PFSK-1 (cell line): ENCODE data around the gene CACNB1.

Source experiments
- FOXP2 ChIP-seq: optimal IDR thresholded peaks from 2 replicates; pipeline ENCODE3; 2011; ENCODE audit warnings: borderline replicate concordance, control low read depth, inconsistent platforms; ENCODE audit not compliant: insufficient read depth; ENCODE audit errors: extremely low read length, extremely low read depth
- POLR2AphosphoS5 ChIP-seq: IDR thresholded peaks from 2 replicates; pipeline ENCODE4 v1.6.1; 2012; ENCODE audit warnings: low read depth, mild to moderate bottlenecking, control low read depth, low read length, moderate library complexity
- SIN3A ChIP-seq: IDR thresholded peaks from 2 replicates; pipeline ENCODE4 v1.6.1; 2012; ENCODE audit warnings: mild to moderate bottlenecking, low read length, moderate library complexity, borderline replicate concordance; ENCODE audit not compliant: insufficient read depth
- TAF1 ChIP-seq: IDR thresholded peaks from 2 replicates; pipeline ENCODE4 v1.6.1; 2012; ENCODE audit warnings: low read length, control low read depth, borderline replicate concordance; ENCODE audit not compliant: insufficient read depth
- TF ChIP-seq, protein P1 (sequence below), 2 experiments: IDR thresholded peaks; 2 replicates each; pipeline versions ENCODE4 v1.6.1 to v1.8.0; 2011 to 2012; ENCODE audit warnings: low read depth in 2 of 2, low read length in 2 of 2, control low read depth in 1 of 2, inconsistent platforms in 1 of 2, mild to moderate bottlenecking in 1 of 2, moderate library complexity in 1 of 2; ENCODE audit not compliant: insufficient read depth in 1 of 2

DNA sequence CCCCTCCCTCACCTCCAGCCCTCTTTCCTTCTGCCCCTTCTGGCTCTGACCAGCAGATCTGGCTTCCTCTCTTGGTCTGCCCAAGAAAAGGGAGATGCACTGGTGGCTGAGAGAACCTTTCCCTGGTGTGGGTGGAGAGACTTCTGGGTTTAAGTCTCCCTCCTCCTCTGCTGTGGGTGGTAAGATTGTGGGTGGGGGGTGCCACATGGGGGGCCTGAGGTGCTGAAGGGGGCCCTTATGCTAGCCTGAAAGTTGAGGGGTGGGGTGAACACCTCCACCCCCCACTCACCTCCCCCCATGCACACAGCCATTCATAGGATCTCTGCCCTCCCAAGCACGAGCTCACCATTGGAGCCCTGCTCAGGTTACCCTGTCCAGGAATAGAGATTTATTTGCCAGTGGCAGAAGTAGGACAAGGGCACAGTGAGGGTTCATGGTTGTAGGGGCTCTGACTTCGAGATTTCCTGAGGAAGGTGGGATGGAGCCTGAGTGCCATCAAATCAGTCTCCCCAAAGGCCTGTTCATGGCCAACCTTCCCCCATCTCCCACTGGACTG lies 30.0 kb upstream of the CACNB1 start:
- no peak for TF ChIP-seq FOXP2
- TF ChIP-seq, protein P1, sequence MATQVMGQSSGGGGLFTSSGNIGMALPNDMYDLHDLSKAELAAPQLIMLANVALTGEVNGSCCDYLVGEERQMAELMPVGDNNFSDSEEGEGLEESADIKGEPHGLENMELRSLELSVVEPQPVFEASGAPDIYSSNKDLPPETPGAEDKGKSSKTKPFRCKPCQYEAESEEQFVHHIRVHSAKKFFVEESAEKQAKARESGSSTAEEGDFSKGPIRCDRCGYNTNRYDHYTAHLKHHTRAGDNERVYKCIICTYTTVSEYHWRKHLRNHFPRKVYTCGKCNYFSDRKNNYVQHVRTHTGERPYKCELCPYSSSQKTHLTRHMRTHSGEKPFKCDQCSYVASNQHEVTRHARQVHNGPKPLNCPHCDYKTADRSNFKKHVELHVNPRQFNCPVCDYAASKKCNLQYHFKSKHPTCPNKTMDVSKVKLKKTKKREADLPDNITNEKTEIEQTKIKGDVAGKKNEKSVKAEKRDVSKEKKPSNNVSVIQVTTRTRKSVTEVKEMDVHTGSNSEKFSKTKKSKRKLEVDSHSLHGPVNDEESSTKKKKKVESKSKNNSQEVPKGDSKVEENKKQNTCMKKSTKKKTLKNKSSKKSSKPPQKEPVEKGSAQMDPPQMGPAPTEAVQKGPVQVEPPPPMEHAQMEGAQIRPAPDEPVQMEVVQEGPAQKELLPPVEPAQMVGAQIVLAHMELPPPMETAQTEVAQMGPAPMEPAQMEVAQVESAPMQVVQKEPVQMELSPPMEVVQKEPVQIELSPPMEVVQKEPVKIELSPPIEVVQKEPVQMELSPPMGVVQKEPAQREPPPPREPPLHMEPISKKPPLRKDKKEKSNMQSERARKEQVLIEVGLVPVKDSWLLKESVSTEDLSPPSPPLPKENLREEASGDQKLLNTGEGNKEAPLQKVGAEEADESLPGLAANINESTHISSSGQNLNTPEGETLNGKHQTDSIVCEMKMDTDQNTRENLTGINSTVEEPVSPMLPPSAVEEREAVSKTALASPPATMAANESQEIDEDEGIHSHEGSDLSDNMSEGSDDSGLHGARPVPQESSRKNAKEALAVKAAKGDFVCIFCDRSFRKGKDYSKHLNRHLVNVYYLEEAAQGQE (IDR thresholded peaks at IDR 0.05; ENCODE audit: insufficient read depth in 1 of 2, low read depth in 2 of 2, low read length in 2 of 2), result no peak
- TF ChIP-seq SIN3A, result no peak
- TF ChIP-seq POLR2AphosphoS5, result no peak
- no peak for TF ChIP-seq TAF1
